ENCODE measurements around the gene AKAP6.

Gene AKAP6

GRCh38 chr14:32434880-32435279 lies 105.8 kb downstream of the AKAP6 start:
- TF ChIP-seq CTCF (conservative IDR thresholded peaks at IDR 0.05; ENCODE audit: low read depth, low read length): no peak
- H3K4me3 ChIP-seq (ENCODE audit: low read depth, low read length): no peak overlapping the region
- DNase-seq (ENCODE audit: low read depth): no peak

- H3K4me3 ChIP-seq (ENCODE audit: low read depth, low read length): no peak overlapping the region
- TF ChIP-seq CTCF (conservative IDR thresholded peaks at IDR 0.05; ENCODE audit: low read depth, low read length): no peak
- DNase-seq (ENCODE audit: low read depth): no peak
These were observed 106.3 kb downstream of the AKAP6 start for GRCh38 chr14:32435411-32435810.

- no peak for DNase-seq (ENCODE audit: low read depth)
- TF ChIP-seq CTCF (conservative IDR thresholded peaks at IDR 0.05; ENCODE audit: low read depth, low read length): no peak
- no peak overlapping the region for H3K4me3 ChIP-seq (ENCODE audit: low read depth, low read length)
These were observed 107.9 kb downstream of the AKAP6 start for GRCh38 chr14:32436993-32437392.

- H3K4me3 ChIP-seq (ENCODE audit: low read depth, low read length): no peak overlapping the region
- TF ChIP-seq CTCF (conservative IDR thresholded peaks at IDR 0.05; ENCODE audit: low read depth, low read length): no peak
These were observed 109.4 kb downstream of the AKAP6 start for GRCh38 chr14:32438517-32438916.

GRCh38 chr14:32443890-32444661 lies 115.0 kb downstream of the AKAP6 start:
- no peak overlapping the region for H3K4me3 ChIP-seq (ENCODE audit: low read depth, low read length)
- TF ChIP-seq CTCF (conservative IDR thresholded peaks at IDR 0.05; ENCODE audit: low read depth, low read length): no peak
- DNase-seq (ENCODE audit: low read depth): no peak

More at GRCh38 chr14:32438517-32438916, 109.4 kb downstream of the AKAP6 start:
- no peak for DNase-seq (ENCODE audit: low read depth)

DNA sequence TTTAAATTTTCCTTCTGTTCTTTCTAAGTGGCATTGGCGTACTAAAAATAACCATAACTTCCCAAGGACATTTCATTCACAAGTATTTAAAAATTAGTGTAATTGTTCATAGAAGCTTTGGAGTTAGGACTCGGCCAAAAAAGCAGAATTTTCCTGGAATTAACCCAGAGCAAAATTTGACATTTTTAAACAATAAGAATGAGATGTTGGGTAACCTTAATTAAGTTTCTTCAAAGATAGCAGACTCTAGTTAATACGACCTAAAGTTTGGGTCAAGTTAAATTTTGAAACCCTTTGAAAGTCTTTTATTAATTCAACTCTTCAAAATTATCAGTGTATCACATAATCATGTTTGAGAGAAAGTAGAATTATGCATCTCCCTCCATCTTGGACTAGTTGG lies 118.3 kb downstream of the AKAP6 start:
- no peak for TF ChIP-seq CTCF (conservative IDR thresholded peaks at IDR 0.05; ENCODE audit: low read depth, low read length)
- no peak for DNase-seq (ENCODE audit: low read depth)

DNA sequence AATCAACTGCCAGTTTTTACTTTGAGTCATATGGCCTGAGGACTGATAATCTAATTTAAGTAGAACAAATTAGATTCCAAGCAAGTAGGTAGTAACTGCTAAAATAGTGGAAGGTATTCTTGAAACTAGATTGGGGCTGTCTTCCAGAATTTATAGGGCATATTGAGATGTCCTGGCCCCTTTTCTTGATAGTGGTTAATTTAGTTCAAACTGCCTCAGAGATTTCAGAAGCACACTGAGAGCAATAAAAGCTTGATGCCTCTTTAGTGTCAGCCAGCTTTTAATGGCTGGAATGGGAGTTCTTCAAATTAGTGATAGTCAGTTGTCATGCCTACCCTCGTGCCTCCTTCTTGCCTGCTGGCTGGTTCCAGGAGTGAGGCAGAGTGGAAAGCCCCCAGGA lies 120.5 kb downstream of the AKAP6 start:
- H3K4me3 ChIP-seq (ENCODE audit: low read depth, low read length): no peak overlapping the region
- no peak for TF ChIP-seq CTCF (conservative IDR thresholded peaks at IDR 0.05; ENCODE audit: low read depth, low read length)
- DNase-seq (ENCODE audit: low read depth): no peak

More for the DNA sequence above, 118.3 kb downstream of the AKAP6 start:
- no peak overlapping the region for H3K4me3 ChIP-seq (ENCODE audit: low read depth, low read length)

Data from choroid plexus epithelial cell (primary cell).